ENCODE data around the gene PSMD3. TPM values are rescaled to one million over a fixed set of nuclear protein-coding genes. Genes with fewer than 3 reads are reported as not detected.

Gene PSMD3
- total and polyA plus RNA-seq, 4 donors = 54.3 to 136 (median 104) TPM

DNA sequence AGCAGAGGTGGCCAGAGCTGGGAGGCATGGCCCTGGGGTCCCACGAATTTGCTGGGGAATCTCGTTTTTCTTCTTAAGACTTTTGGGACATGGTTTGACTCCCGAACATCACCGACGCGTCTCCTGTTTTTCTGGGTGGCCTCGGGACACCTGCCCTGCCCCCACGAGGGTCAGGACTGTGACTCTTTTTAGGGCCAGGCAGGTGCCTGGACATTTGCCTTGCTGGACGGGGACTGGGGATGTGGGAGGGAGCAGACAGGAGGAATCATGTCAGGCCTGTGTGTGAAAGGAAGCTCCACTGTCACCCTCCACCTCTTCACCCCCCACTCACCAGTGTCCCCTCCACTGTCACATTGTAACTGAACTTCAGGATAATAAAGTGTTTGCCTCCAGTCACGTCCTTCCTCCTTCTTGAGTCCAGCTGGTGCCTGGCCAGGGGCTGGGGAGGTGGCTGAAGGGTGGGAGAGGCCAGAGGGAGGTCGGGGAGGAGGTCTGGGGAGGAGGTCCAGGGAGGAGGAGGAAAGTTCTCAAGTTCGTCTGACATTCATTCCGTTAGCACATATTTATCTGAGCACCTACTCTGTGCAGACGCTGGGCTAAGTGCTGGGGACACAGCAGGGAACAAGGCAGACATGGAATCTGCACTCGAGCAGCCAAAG lies 36.9 kb downstream of the PSMD3 start:
- no peak overlapping the region for H3K27ac ChIP-seq (ENCODE audit: low read depth, low read length)
- DNase-seq (ENCODE audit: low read depth in 4 of 6, low spot score in 6 of 6) = no peak
- no peaks in the 10 kb centered on the region for H3K9me3 ChIP-seq (ENCODE audit: control insufficient read depth, insufficient read depth, low read length)
- H3K4me1 ChIP-seq (ENCODE audit: control insufficient read depth, insufficient read depth, low read length) = peaks cover 61% of the 10 kb centered on the region
- no peaks in the 10 kb centered on the region for H3K27me3 ChIP-seq (ENCODE audit: control insufficient read depth, insufficient read depth, low read length)
- WGBS (ENCODE audit: insufficient coverage) = 57% methylated on average over 11 of the region's 15 CpGs
- H3K4me3 ChIP-seq (ENCODE audit: low read depth, low read length) = no peak overlapping the region
- H3K36me3 ChIP-seq (ENCODE audit: control insufficient read depth, insufficient read depth, low read length) = peaks cover 63% of the 10 kb centered on the region

DNA sequence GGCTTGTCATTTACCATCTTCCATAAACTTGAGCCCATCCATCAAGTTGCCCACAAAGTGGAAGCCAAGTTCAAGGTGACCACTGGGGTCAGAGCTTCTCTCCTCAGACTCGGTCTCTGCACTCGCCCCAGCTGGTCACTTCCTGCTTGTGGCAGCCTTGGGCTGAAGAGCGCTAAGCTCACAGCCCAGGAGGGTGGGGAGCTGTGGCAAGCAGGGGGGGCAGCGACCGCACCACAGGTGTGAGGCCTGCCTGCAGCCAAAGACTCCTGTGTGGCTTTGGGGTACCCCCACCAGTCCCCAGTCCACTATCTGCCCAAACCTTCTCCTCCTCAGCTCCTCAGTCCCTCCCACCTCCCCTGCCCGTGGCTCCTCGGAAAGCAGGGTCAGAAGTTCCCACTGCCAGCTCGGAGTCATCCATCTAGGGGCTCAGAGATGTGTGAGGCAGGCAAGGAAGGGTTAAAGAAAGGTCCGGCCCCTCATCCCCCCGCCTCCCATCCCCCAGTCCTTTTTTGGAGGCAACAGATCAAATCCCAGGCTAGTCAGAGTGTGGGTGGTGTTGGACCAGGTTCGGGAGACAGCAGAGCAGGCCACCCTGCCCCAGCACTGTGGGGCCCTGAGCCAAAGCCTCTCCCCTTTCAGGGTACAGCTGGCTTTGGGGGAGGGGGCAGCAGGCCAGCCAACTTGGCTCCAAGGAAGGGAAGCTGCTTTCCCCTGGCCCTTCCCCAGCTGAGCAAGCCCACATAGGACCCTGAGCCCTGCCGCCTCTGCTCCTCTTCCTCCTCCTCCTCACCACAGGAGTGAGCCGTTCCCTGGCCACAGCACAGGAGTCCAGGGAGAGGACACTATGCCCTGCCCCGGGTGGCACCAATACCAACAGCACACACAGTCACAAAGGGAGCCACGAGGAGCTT lies 37.9 kb downstream of the PSMD3 start:
- no peaks in the 10 kb centered on the region for H3K27me3 ChIP-seq (ENCODE audit: control insufficient read depth, insufficient read depth, low read length)
- peaks cover 67% of the 10 kb centered on the region for H3K4me1 ChIP-seq (ENCODE audit: control insufficient read depth, insufficient read depth, low read length)
- H3K9me3 ChIP-seq (ENCODE audit: control insufficient read depth, insufficient read depth, low read length) = no peaks in the 10 kb centered on the region
- DNase-seq (ENCODE audit: low read depth in 4 of 6, low spot score in 6 of 6) = peak in 2 of 6 donors; percentile 52 to 75
- H3K27ac ChIP-seq (ENCODE audit: low read depth, low read length) = no peak overlapping the region
- H3K36me3 ChIP-seq (ENCODE audit: control insufficient read depth, insufficient read depth, low read length) = peaks cover 72% of the 10 kb centered on the region
- no peak overlapping the region for H3K4me3 ChIP-seq (ENCODE audit: low read depth, low read length)
- 22% methylated on average over 7 of the region's 15 CpGs for WGBS (ENCODE audit: insufficient coverage)

DNA sequence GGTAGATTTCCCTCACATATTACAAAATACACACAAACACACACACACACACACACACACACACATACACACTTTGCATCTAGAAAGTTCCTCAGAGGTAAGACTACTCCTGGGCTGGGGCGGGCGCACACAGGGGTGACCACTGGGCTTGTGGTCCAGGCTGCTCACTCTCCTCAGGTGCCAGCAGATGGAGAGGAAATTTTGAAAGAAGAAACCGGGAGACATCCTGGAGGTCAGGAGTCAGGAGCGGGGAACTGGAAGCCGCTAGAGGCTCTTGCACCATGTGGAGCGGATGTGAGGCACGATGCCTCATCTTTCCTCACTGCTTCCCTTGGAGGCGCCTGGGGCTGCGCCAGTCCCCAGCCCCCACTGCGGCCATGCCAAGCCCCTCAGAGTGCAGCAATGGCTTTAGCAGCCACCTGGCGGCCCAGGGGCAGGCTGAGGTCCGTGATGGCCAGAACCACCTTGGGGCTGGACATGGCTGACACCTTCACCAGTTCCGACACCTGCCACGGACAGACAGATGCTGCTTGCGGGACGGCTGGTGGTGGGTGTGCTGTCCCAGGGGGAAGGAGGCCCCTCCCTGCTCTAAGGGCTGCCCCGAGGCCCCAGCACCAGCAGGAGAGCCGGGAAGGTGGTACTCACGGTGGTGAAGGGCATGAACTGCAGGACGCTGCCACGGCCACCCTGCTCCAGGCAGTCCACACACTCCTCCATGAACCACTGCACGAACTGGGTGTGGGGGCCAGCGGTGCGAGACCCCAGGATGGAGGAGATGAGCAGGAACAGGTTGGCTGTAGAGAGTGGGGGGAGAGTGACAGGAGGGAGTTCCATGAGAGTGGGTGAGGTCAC lies 38.8 kb downstream of the PSMD3 start:
- Histone ChIP-seq H3K27me3 (ENCODE audit: control insufficient read depth, insufficient read depth, low read length) (no peaks in the 10 kb centered on the region), H3K9me3 (ENCODE audit: control insufficient read depth, insufficient read depth, low read length) (no peaks in the 10 kb centered on the region), H3K4me1 (ENCODE audit: control insufficient read depth, insufficient read depth, low read length) (peaks cover 65% of the 10 kb centered on the region), H3K27ac (ENCODE audit: low read depth, low read length) (no peak overlapping the region), H3K4me3 (ENCODE audit: low read depth, low read length) (no peak overlapping the region), H3K36me3 (ENCODE audit: control insufficient read depth, insufficient read depth, low read length) (peaks cover 81% of the 10 kb centered on the region)
- DNase-seq (ENCODE audit: low read depth in 4 of 6, low spot score in 6 of 6) = no peak
- 69% methylated on average over 21 of the region's 24 CpGs for WGBS (ENCODE audit: insufficient coverage)

DNA sequence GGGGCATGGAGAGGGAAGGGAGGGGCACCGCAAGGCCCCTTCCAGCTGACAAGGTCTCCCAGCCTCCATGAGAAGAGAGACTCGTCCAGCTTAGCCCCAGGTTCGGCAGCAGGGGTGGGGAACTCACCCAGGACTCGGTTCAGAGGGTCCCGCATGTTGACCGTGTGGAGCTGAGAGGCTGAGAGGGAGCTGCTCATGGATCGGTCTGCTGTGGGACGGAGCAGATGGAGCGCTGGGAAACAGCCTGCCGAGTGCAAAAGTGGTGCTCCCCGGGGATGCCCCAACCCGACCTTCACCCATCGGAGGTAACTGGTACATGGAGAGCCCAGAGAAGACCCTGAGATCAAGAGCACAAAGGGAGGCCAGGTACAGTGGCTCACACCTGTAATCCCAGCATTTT lies 39.5 kb downstream of the PSMD3 start:
- WGBS (ENCODE audit: insufficient coverage) = 92% methylated on average over 13 of the region's 13 CpGs
- no peak overlapping the region for H3K27ac ChIP-seq (ENCODE audit: low read depth, low read length)
- no peaks in the 10 kb centered on the region for H3K27me3 ChIP-seq (ENCODE audit: control insufficient read depth, insufficient read depth, low read length)
- H3K4me3 ChIP-seq (ENCODE audit: low read depth, low read length) = no peak overlapping the region
- H3K9me3 ChIP-seq (ENCODE audit: control insufficient read depth, insufficient read depth, low read length) = no peaks in the 10 kb centered on the region
- H3K4me1 ChIP-seq (ENCODE audit: control insufficient read depth, insufficient read depth, low read length) = peaks cover 59% of the 10 kb centered on the region
- DNase-seq (ENCODE audit: low read depth in 4 of 6, low spot score in 6 of 6) = no peak
- H3K36me3 ChIP-seq (ENCODE audit: control insufficient read depth, insufficient read depth, low read length) = peaks cover 89% of the 10 kb centered on the region

DNA sequence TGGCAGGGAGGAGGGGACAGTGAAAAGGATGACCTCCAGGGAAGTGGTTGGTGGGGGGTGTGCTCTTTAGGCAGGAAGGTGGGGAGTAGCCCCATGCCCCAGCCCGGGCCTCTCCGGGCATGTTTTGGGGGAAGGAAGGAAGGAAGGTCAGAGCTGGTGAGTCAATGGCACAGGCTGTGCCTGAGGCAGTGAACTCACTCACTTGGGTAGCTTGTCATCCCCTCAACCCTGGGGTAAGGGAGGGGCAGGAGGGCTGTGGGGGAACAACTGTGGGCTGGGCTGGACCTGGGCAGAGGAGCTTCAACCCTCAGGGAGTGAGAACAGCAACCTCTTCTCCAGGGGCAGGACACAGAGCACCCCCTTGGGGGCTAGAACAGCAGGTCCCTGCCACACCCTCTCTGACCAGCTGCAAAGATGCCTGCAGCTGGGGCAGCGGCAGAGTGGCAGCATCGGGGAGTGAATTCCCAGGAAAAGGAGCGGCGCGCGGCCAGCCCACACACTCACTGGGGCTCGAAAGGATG lies 40.9 kb downstream of the PSMD3 start:
- Histone ChIP-seq H3K9me3 (ENCODE audit: control insufficient read depth, insufficient read depth, low read length) (no peaks in the 10 kb centered on the region), H3K36me3 (ENCODE audit: control insufficient read depth, insufficient read depth, low read length) (peaks cover 97% of the 10 kb centered on the region), H3K4me1 (ENCODE audit: control insufficient read depth, insufficient read depth, low read length) (peaks cover 55% of the 10 kb centered on the region), H3K4me3 (ENCODE audit: low read depth, low read length) (no peak overlapping the region), H3K27me3 (ENCODE audit: control insufficient read depth, insufficient read depth, low read length) (no peaks in the 10 kb centered on the region), H3K27ac (ENCODE audit: low read depth, low read length) (no peak overlapping the region)
- DNase-seq (ENCODE audit: low read depth in 4 of 6, low spot score in 6 of 6) = no peak
- WGBS (ENCODE audit: insufficient coverage) = 84% methylated on average over 9 of the region's 9 CpGs

DNA sequence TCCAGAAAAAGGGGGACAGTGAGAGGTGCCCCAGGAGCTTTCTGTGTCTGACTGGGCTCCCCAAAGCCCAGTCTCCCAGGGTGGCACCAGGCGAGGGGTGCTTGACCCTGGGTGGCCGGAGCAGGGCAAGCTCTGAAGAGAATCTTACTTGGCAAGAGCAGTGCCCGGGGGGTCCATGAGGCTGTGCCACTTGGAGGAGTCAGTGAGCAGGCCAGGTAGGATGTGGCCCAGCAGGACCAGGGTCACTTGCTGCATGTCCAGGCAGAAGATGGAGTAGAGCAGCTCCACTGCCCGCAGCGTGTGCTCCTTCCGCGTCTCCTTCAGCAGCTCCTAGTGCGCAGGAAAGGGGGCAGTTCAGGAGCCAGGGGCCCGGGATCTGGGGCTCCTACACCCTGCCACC lies 41.9 kb downstream of the PSMD3 start:
- no peaks in the 10 kb centered on the region for H3K9me3 ChIP-seq (ENCODE audit: control insufficient read depth, insufficient read depth, low read length)
- H3K4me3 ChIP-seq (ENCODE audit: low read depth, low read length) = no peak overlapping the region
- no peak overlapping the region for H3K27ac ChIP-seq (ENCODE audit: low read depth, low read length)
- DNase-seq (ENCODE audit: low read depth in 4 of 6, low spot score in 6 of 6) = no peak
- peaks cover 58% of the 10 kb centered on the region for H3K4me1 ChIP-seq (ENCODE audit: control insufficient read depth, insufficient read depth, low read length)
- H3K27me3 ChIP-seq (ENCODE audit: control insufficient read depth, insufficient read depth, low read length) = no peaks in the 10 kb centered on the region
- peaks cover 99% of the 10 kb centered on the region for H3K36me3 ChIP-seq (ENCODE audit: control insufficient read depth, insufficient read depth, low read length)
- 93% methylated on average over 9 of the region's 9 CpGs for WGBS (ENCODE audit: insufficient coverage)

DNA sequence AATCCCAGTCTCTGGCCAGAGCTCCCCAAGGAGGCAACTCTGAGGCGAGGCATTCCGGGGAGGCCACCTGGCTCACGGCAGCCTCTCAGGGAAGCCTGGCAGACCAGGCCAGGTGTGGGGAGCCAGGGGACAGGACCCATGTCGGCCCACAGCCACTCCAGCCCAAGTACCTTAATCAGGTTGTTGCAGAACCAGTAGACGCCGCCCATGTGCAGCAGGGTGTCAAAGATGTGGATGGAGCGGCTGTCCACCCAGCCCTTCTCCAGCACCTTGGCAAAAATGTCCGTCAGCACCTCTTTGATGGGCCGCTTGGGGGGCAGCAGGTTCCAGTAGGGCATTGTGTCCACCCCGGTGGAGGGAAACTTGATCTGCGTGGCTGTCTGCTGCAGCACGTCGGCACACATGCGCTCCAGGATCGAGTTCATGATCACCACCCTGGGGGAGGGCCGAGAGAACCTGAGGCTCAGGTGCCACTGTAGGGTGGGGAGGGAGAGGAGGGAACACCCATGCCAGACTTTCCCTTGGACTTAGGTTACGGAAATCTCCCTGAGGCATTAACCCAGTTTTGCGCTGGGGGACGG lies 42.4 kb downstream of the PSMD3 start:
- no peak overlapping the region for H3K27ac ChIP-seq (ENCODE audit: low read depth, low read length)
- H3K4me1 ChIP-seq (ENCODE audit: control insufficient read depth, insufficient read depth, low read length) = peaks cover 52% of the 10 kb centered on the region

DNA sequence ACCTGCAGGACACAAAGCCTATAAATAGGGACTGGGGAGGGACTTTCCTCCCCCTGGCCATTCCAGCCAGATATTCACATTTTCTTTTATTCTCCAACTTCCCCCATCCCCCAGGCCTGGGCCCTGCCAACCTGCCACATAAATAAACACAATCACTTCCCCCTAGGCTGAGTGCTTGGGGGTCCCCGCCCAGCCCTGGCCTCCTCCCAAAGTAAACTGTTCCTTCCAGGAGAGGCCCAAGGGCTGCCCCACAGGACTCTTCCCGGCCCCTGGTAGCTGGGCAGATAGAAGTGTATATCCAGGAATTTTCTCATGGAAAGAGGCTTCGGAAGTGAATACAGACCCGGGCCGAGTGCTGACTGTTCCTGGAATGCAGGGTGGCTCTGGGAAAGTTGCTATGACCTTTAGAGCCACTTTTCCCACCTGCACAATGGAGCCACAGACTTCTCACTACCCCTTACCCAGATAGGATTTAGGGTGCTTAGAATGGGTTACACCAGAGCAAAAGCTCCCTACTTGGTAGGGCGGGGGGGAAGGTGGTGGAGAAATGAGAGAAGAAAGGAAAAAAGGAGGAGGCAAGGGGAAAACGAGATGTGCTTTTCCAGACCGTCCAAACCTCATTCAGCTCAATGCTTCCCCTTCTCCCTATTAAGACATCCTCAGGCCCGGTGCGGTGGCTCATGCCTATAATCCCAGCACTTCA lies 43.1 kb downstream of the PSMD3 start:
- WGBS (ENCODE audit: insufficient coverage) = no CpG with 5 or more reads among the region's 10 CpGs
- peak in 2 of 6 donors; percentile 31 to 59 for DNase-seq (ENCODE audit: low read depth in 4 of 6, low spot score in 6 of 6)
- H3K4me1 ChIP-seq (ENCODE audit: control insufficient read depth, insufficient read depth, low read length) = peaks cover 45% of the 10 kb centered on the region
- H3K27ac ChIP-seq (ENCODE audit: low read depth, low read length) = no peak overlapping the region
- H3K4me3 ChIP-seq (ENCODE audit: low read depth, low read length) = no peak overlapping the region
- H3K9me3 ChIP-seq (ENCODE audit: control insufficient read depth, insufficient read depth, low read length) = no peaks in the 10 kb centered on the region
- H3K36me3 ChIP-seq (ENCODE audit: control insufficient read depth, insufficient read depth, low read length) = peaks cover 100% of the 10 kb centered on the region
- no peaks in the 10 kb centered on the region for H3K27me3 ChIP-seq (ENCODE audit: control insufficient read depth, insufficient read depth, low read length)

More for the DNA sequence above, 42.4 kb downstream of the PSMD3 start:
- Histone ChIP-seq H3K36me3 (ENCODE audit: control insufficient read depth, insufficient read depth, low read length) (peaks cover 100% of the 10 kb centered on the region), H3K9me3 (ENCODE audit: control insufficient read depth, insufficient read depth, low read length) (no peaks in the 10 kb centered on the region), H3K4me3 (ENCODE audit: low read depth, low read length) (no peak overlapping the region), H3K27me3 (ENCODE audit: control insufficient read depth, insufficient read depth, low read length) (no peaks in the 10 kb centered on the region)
- no peak for DNase-seq (ENCODE audit: low read depth in 4 of 6, low spot score in 6 of 6)
- WGBS (ENCODE audit: insufficient coverage) = 90% methylated on average over 19 of the region's 19 CpGs

All from spinal cord (tissue), 10 donors.